H9 (cell line): ENCODE results near the gene LCE3E. TPM values are rescaled to one million over a fixed set of nuclear protein-coding genes. Genes with fewer than 3 reads are reported as not detected.
"Not testable (repeated sequence)": the region's sequence is repeated elsewhere in the genome, so short reads cannot be mapped to it uniquely, and the experiment has no call there.

Source experiments
- DNase-seq: peaks from one replicate; pipeline ENCODE4 v3.0.0-alpha.2; 2017
- H2AFZ ChIP-seq: one replicate; pipeline ENCODE4 v1.6.1; 2013; ENCODE audit warnings: mild to moderate bottlenecking, low read length, control low read depth, moderate library complexity
- H2AK5ac ChIP-seq: 2 replicates; pipeline ENCODE4 v1.6.1; 2013; ENCODE audit warnings: low read length, control low read depth, mixed read lengths; ENCODE audit not compliant: insufficient read length
- H2BK120ac ChIP-seq: one replicate; pipeline ENCODE4 v1.6.1; 2013; ENCODE audit warnings: low read depth, mild to moderate bottlenecking, low read length, control low read depth, inconsistent platforms; ENCODE audit not compliant: poor library complexity, severe bottlenecking
- H2BK12ac ChIP-seq: 2 replicates; pipeline ENCODE4 v1.6.1; 2013; ENCODE audit warnings: low read length, control low read depth, mixed read lengths, low read depth; ENCODE audit not compliant: insufficient read length
- H2BK15ac ChIP-seq: 2 replicates; pipeline ENCODE4 v1.6.1; 2013; ENCODE audit warnings: low read depth, low read length, control low read depth
- H2BK20ac ChIP-seq: one replicate; pipeline ENCODE4 v1.6.1; 2013; ENCODE audit warnings: low read depth, mild to moderate bottlenecking, low read length, control low read depth, inconsistent platforms; ENCODE audit not compliant: poor library complexity, severe bottlenecking
- H2BK5ac ChIP-seq: 2 replicates; pipeline ENCODE4 v1.6.1; 2013; ENCODE audit warnings: low read length, control low read depth, mixed read lengths; ENCODE audit not compliant: insufficient read length
- H3K14ac ChIP-seq: 2 replicates; pipeline ENCODE4 v1.6.1; 2013; ENCODE audit warnings: low read length, control low read depth; ENCODE audit not compliant: insufficient read depth
- H3K18ac ChIP-seq: 2 replicates; pipeline ENCODE4 v1.6.1; 2013; ENCODE audit warnings: low read depth, mild to moderate bottlenecking, mixed read lengths, low read length, control low read depth; ENCODE audit not compliant: insufficient read length
- H3K23ac ChIP-seq: 2 replicates; pipeline ENCODE4 v1.6.1; 2013; ENCODE audit warnings: low read length, control low read depth, mixed read lengths, low read depth; ENCODE audit not compliant: insufficient read length
- H3K23me2 ChIP-seq: 2 replicates; pipeline ENCODE4 v1.6.1; 2013; ENCODE audit warnings: low read depth, mild to moderate bottlenecking, mixed read lengths, low read length, control low read depth; ENCODE audit not compliant: insufficient read length, poor library complexity, severe bottlenecking
- H3K27ac ChIP-seq: 2 replicates; pipeline ENCODE4 v1.5.1; 2013; ENCODE audit warnings: low read length, control low read depth, mixed read lengths, low read depth; ENCODE audit not compliant: insufficient read length
- H3K27me3 ChIP-seq: 2 replicates; pipeline ENCODE4 v1.6.1; 2013; ENCODE audit warnings: low read length, control low read depth, inconsistent platforms; ENCODE audit not compliant: insufficient read depth
- H3K4ac ChIP-seq: 2 replicates; pipeline ENCODE4 v1.6.1; 2013; ENCODE audit warnings: low read depth, mild to moderate bottlenecking, control low read depth, inconsistent platforms, low read length, moderate library complexity
- H3K4me1 ChIP-seq: 2 replicates; pipeline ENCODE4 v1.6.1; 2013; ENCODE audit warnings: low read length, control low read depth, inconsistent platforms; ENCODE audit not compliant: insufficient read depth
- H3K4me2 ChIP-seq: 2 replicates; pipeline ENCODE4 v1.6.1; 2013; ENCODE audit warnings: low read length, control low read depth, mixed read lengths; ENCODE audit not compliant: insufficient read length, insufficient read depth
- H3K56ac ChIP-seq: 2 replicates; pipeline ENCODE4 v1.6.1; 2013; ENCODE audit warnings: low read depth, mild to moderate bottlenecking, mixed read lengths, low read length, control low read depth; ENCODE audit not compliant: insufficient read length
- H3K79me1 ChIP-seq: 2 replicates; pipeline ENCODE4 v1.6.1; 2013; ENCODE audit warnings: low read depth, mild to moderate bottlenecking, moderate library complexity, low read length, control low read depth, inconsistent platforms; ENCODE audit not compliant: insufficient read depth, poor library complexity, severe bottlenecking
- H3K79me2 ChIP-seq: 2 replicates; pipeline ENCODE4 v1.6.1; 2013; ENCODE audit warnings: low read length, control low read depth, inconsistent platforms; ENCODE audit not compliant: insufficient read depth
- H3K9ac ChIP-seq: 2 replicates; pipeline ENCODE4 v1.6.1; 2013; ENCODE audit warnings: low read length, control low read depth, mixed read lengths; ENCODE audit not compliant: insufficient read length; ENCODE audit errors: extremely low read depth
- H3K9me3 ChIP-seq: one replicate; pipeline ENCODE4 v1.6.1; 2013; ENCODE audit warnings: low read depth, low read length, inconsistent platforms; ENCODE audit not compliant: control insufficient read depth
- H3T11ph ChIP-seq: one replicate; pipeline ENCODE4 v1.6.1; 2013; ENCODE audit warnings: mild to moderate bottlenecking, low read length, control low read depth, inconsistent platforms
- H4K20me1 ChIP-seq: one replicate; pipeline ENCODE4 v1.6.1; 2013; ENCODE audit not compliant: control insufficient read depth, insufficient read length, insufficient read depth
- H4K5ac ChIP-seq: 2 replicates; pipeline ENCODE4 v1.6.1; 2013; ENCODE audit warnings: low read depth, mild to moderate bottlenecking, mixed read lengths, low read length, control low read depth; ENCODE audit not compliant: insufficient read length
- H4K8ac ChIP-seq: replicated peaks from 2 replicates; pipeline ENCODE4 v1.6.1; 2013; ENCODE audit warnings: low read length, control low read depth, mixed read lengths, low read depth; ENCODE audit not compliant: insufficient read length
- H4K91ac ChIP-seq: 2 replicates; pipeline ENCODE4 v1.6.1; 2013; ENCODE audit warnings: low read depth, mild to moderate bottlenecking, moderate library complexity, mixed read lengths, low read length, control low read depth; ENCODE audit not compliant: insufficient read length
- H3K27ac Mint-ChIP-seq, 3 experiments: 2 replicates in 2 of 3; 3 replicates in 1 of 3; pipeline ENCODE4 v1.8.0; 2020 to 2021; ENCODE audit warnings: mixed read lengths in 3 of 3, mild to moderate bottlenecking in 1 of 3, moderate library complexity in 1 of 3
- H3K27me3 Mint-ChIP-seq: 2 replicates; pipeline ENCODE4 v1.8.0; 2021; ENCODE audit warnings: low read depth, mild to moderate bottlenecking, moderate library complexity, mixed read lengths
- H3K36me3 Mint-ChIP-seq, 3 experiments: 2 replicates in 2 of 3; 3 replicates in 1 of 3; pipeline ENCODE4 v1.8.0; 2020 to 2021; ENCODE audit warnings: low read depth in 3 of 3, mixed read lengths in 3 of 3; ENCODE audit not compliant: insufficient read depth in 1 of 3
- H3K4me1 Mint-ChIP-seq, 2 experiments: 2 replicates each; pipeline ENCODE4 v1.8.0; 2020; ENCODE audit warnings: mixed read lengths in 2 of 2
- H3K4me3 Mint-ChIP-seq, 2 experiments: 2 replicates in 1 of 2; 3 replicates in 1 of 2; pipeline ENCODE4 v1.8.0; 2020 to 2021; ENCODE audit warnings: mild to moderate bottlenecking in 2 of 2, mixed read lengths in 2 of 2, moderate library complexity in 1 of 2
- H3K9me3 Mint-ChIP-seq, 2 experiments: 2 replicates in 1 of 2; 3 replicates in 1 of 2; pipeline ENCODE4 v1.8.0; 2020; ENCODE audit warnings: mild to moderate bottlenecking in 2 of 2, mixed read lengths in 2 of 2, moderate library complexity in 1 of 2
- WGBS: extraction: QIAGEN DNeasy Blood & Tissue Kit; methylation state at CpG from one replicate; pipeline ENCODE4 v1.1.7; 2013; ENCODE audit warnings: missing lambda C conversion rate, low lambda C conversion rate, mixed read lengths; ENCODE audit not compliant: insufficient read length; ENCODE audit errors: extremely low coverage; 5-methylcytosine and 5-hydroxymethylcytosine counted together
- total RNA-seq: library from RNA; stranded (reverse); gene quantifications from 2 replicates; pipeline ENCODE4 v1.2.1, GENCODE V29; 2021
- TF ChIP-seq, protein P1 (sequence below): fragments of 200-600 bp; sonication (generic); conservative IDR thresholded peaks from 3 replicates; pipeline ENCODE4 v1.8.0; 2021; ENCODE audit warnings: antibody characterized with exemption, mild to moderate bottlenecking

The LCE3E gene
- total RNA-seq, 1 experiment from 2014 or later: not detected

- Histone ChIP-seq H3K14ac (no peak overlapping the region), H3K4me1 (no peaks in the 10 kb centered on the region), H3K18ac (no peak overlapping the region), H2BK15ac (no peak overlapping the region), H4K5ac (no peak overlapping the region), H4K91ac (no peak overlapping the region), H3K79me1 (no peaks in the 10 kb centered on the region), H3K23ac (no peak overlapping the region), H3K27me3 (no peaks in the 10 kb centered on the region), H3K4me2 (no peak overlapping the region), H2BK20ac (no peak overlapping the region), H2BK12ac (no peak overlapping the region), H2BK5ac (no peak overlapping the region), H3T11ph (no peak overlapping the region), H3K56ac (no peak overlapping the region), H3K9me3 (peaks cover 74% of the 10 kb centered on the region), H3K9ac (no peak overlapping the region), H3K4ac (no peak overlapping the region), H3K27ac (no peak overlapping the region), H2BK120ac (no peak overlapping the region), H3K79me2 (no peaks in the 10 kb centered on the region), H2AFZ (no peak overlapping the region), H3K23me2 (no peaks in the 10 kb centered on the region), H4K8ac (no peak overlapping the region), H4K20me1 (no peaks in the 10 kb centered on the region), H2AK5ac (no peak overlapping the region)
- TF ChIP-seq, protein P1, sequence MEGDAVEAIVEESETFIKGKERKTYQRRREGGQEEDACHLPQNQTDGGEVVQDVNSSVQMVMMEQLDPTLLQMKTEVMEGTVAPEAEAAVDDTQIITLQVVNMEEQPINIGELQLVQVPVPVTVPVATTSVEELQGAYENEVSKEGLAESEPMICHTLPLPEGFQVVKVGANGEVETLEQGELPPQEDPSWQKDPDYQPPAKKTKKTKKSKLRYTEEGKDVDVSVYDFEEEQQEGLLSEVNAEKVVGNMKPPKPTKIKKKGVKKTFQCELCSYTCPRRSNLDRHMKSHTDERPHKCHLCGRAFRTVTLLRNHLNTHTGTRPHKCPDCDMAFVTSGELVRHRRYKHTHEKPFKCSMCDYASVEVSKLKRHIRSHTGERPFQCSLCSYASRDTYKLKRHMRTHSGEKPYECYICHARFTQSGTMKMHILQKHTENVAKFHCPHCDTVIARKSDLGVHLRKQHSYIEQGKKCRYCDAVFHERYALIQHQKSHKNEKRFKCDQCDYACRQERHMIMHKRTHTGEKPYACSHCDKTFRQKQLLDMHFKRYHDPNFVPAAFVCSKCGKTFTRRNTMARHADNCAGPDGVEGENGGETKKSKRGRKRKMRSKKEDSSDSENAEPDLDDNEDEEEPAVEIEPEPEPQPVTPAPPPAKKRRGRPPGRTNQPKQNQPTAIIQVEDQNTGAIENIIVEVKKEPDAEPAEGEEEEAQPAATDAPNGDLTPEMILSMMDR: no peak
- no peaks in the 10 kb centered on the region for H3K4me1 Mint-ChIP-seq
- WGBS: no CpG with 5 or more reads among the region's 2 CpGs
- no peak for DNase-seq
- H3K36me3 Mint-ChIP-seq: peaks cover 10 to 41% (median 17%) of the 10 kb centered on the region in 3 experiments; a peak in 6 of 7 replicates
- no peaks in the 10 kb centered on the region; the same call in 1 of the 2 replicates for H3K27me3 Mint-ChIP-seq
- H3K27ac Mint-ChIP-seq: no peak overlapping the region
- H3K9me3 Mint-ChIP-seq: peaks cover 95 to 99% of the 10 kb centered on the region in 2 experiments
- no peak overlapping the region for H3K4me3 Mint-ChIP-seq
Observed at GRCh38 chr1:152565115-152565514, 1.5 kb downstream of the LCE3E start.

DNA sequence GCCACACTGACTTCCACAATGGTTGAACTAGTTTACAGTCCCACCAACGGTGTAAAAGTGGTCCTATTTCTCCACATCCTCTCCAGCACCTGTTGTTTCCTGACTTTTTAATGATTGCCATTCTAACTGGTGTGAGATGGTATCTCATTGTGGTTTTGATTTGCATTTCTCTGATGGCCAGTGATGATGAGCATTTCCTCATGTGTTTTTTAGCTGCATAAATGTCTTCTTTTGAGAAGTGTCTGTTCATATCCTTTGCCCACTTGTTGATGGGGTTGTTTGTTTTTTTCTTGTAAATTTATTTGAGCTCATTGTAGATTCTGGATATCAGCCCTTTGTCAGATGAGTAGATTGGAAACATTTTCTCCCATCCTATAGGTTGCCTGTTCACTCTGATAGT lies 18.2 kb downstream of the LCE3E start:
- not testable (repeated sequence) for H3K4me1 ChIP-seq, H3K27ac Mint-ChIP-seq, H3K4me1 Mint-ChIP-seq, H4K5ac ChIP-seq, H3K23me2 ChIP-seq, H2BK12ac ChIP-seq, H3K56ac ChIP-seq, H4K20me1 ChIP-seq, H3K79me2 ChIP-seq, H3K27me3 ChIP-seq, H3K18ac ChIP-seq, H3K27me3 Mint-ChIP-seq, H3K9ac ChIP-seq, H2AFZ ChIP-seq, H4K8ac ChIP-seq, H3K4me2 ChIP-seq, H3K27ac ChIP-seq, H4K91ac ChIP-seq, H3K23ac ChIP-seq, H3T11ph ChIP-seq, H3K79me1 ChIP-seq, H2BK120ac ChIP-seq, H2AK5ac ChIP-seq, DNase-seq, H3K4me3 Mint-ChIP-seq, H3K4ac ChIP-seq, H2BK20ac ChIP-seq, H3K14ac ChIP-seq, H2BK15ac ChIP-seq, H2BK5ac ChIP-seq
- Mint-ChIP-seq H3K9me3 (peaks cover 80 to 82% of the 10 kb centered on the region in 2 experiments), H3K36me3 (peaks cover 3 to 14% (median 12%) of the 10 kb centered on the region in 3 experiments; a peak in 5 of 7 replicates)
- H3K9me3 ChIP-seq: peaks cover 41% of the 10 kb centered on the region
- WGBS: no CpG with 5 or more reads among the region's 1 CpG
